Thyroid gland (tissue), 4 donors: ENCODE results near the gene WDR44. TPM values are rescaled to one million over a fixed set of nuclear protein-coding genes. Genes with fewer than 3 reads are reported as not detected.

Source experiments
- DNase-seq, 2 donors: peaks; one replicate each; pipeline ENCODE4 v3.0.0-alpha.2; 2019
- H3K27ac ChIP-seq, 3 donors: fragments of 200-600 bp; sonication (generic); 1 replicate in 2 of 3; 2 replicates in 1 of 3; pipeline ENCODE4 v1.5.1; 2016 to 2019; ENCODE audit warnings: mild to moderate bottlenecking in 1 of 3, moderate library complexity in 1 of 3
- H3K27me3 ChIP-seq: fragments of 200-600 bp; sonication (generic); one replicate; pipeline ENCODE4 v1.5.1; 2019
- H3K36me3 ChIP-seq, 2 donors: fragments of 200-600 bp; sonication (generic); one replicate each; pipeline ENCODE4 v1.5.1; 2016 to 2019
- H3K4me1 ChIP-seq, 2 donors: fragments of 200-600 bp; sonication (generic); one replicate each; pipeline ENCODE4 v1.5.1; 2017 to 2019
- H3K4me3 ChIP-seq, 3 donors: fragments of 200-600 bp; sonication (generic); replicated peaks in 1 of 3; 1 replicate in 2 of 3; 2 replicates in 1 of 3; pipeline ENCODE4 v1.5.1; 2016; ENCODE audit warnings: mild to moderate bottlenecking in 1 of 3
- H3K9me3 ChIP-seq: fragments of 200-600 bp; sonication (generic); one replicate; pipeline ENCODE4 v1.5.1; 2017
- POLR2A ChIP-seq, 2 donors: fragments of 450-650 bp; IDR thresholded peaks; one replicate each; pipeline ENCODE4 v1.6.1; 2017; ENCODE audit warnings: antibody characterized with exemption in 2 of 2, mild to moderate bottlenecking in 2 of 2, moderate library complexity in 1 of 2
- WGBS, 2 donors: methylation state at CpG; one replicate each; pipeline ENCODE4 v1.1.5; 2017; 5-methylcytosine and 5-hydroxymethylcytosine counted together
- intact Hi-C: fragments of 100-400 bp; cut with DNase I; formaldehyde crosslinking; loops from one replicate; pipeline ENCODE4 v1.15.1; 2023
- total RNA-seq, 4 donors: library from RNA; depleted of rRNA; stranded (reverse); fragments of >200 nt; gene quantifications; one replicate each; pipeline ENCODE4 v1.2.3, GENCODE V29; 2016
- TF ChIP-seq, protein P1 (sequence below), 6 experiments: fragments of 200-600 bp in 3 of 6; fragments of 450-650 bp in 3 of 6; sonication (generic) in 3 of 6; IDR thresholded peaks; one replicate each; pipeline ENCODE4 v1.5.1; 2016 to 2019; ENCODE audit warnings: antibody characterized with exemption in 6 of 6, mild to moderate bottlenecking in 2 of 6, inconsistent platforms in 1 of 6, moderate library complexity in 1 of 6

WDR44 gene
- total RNA-seq, 4 donors from 2014 or later, result 18.8 to 24.0 (median 22.5) TPM

DNA sequence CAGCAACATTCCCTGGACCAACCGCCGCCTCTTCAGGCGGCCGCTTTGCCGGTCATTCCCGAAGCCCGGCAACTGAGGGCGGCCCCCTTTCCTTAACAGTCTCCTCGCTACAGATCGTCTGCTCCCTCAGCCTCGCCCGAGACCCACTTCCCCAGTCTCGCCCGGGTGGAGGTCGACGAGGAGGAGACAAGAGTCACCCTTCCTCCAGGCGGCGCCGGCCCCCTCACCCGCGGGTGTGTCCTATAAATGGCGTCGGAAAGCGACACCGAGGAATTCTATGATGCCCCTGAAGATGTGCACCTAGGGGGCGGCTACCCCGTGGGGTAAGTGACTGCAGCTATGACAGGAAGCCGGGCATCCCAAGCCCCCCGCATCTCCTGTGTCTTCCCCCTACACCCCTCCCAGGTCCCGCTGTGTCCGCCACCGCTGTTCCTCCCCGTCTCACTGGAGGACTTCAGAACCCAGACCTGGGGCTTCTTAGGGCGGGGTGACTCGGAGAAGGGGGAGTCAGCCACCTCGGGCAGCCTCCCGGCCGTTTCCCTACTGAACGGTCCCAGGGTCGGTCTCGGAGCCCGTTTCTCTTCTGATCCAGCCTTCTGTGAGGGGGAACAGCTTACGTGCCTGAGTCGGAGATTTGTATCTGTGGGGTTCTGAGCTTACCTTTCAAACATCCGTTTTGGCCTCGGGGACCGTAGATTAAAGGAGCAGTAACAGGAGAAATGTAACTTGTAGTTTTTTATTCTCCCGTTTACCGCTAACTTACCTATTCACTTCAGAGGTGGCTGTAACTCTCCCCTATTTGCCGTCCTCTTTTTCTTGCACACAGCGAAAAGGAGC, 570 bp downstream of the WDR44 start:
- intact Hi-C loops, result no loop called here
- WGBS, 2 donors, result 0 to 4% methylated on average over 6 to 14 of the region's 51 CpGs
- TF ChIP-seq POLR2A (IDR thresholded peaks at IDR 0.05), result no peak
- TF ChIP-seq, protein P1, sequence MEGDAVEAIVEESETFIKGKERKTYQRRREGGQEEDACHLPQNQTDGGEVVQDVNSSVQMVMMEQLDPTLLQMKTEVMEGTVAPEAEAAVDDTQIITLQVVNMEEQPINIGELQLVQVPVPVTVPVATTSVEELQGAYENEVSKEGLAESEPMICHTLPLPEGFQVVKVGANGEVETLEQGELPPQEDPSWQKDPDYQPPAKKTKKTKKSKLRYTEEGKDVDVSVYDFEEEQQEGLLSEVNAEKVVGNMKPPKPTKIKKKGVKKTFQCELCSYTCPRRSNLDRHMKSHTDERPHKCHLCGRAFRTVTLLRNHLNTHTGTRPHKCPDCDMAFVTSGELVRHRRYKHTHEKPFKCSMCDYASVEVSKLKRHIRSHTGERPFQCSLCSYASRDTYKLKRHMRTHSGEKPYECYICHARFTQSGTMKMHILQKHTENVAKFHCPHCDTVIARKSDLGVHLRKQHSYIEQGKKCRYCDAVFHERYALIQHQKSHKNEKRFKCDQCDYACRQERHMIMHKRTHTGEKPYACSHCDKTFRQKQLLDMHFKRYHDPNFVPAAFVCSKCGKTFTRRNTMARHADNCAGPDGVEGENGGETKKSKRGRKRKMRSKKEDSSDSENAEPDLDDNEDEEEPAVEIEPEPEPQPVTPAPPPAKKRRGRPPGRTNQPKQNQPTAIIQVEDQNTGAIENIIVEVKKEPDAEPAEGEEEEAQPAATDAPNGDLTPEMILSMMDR (IDR thresholded peaks at IDR 0.05), result no peak

GRCh38 chrX:118347131-118347530, 1.2 kb downstream of the WDR44 start:
- H3K4me1 ChIP-seq, result peaks cover 0 to 3% of the 10 kb centered on the region in 2 donors
- no peaks in the 10 kb centered on the region for H3K9me3 ChIP-seq
- intact Hi-C loops, result no loop called here
- WGBS, 2 donors, result 4 to 8% methylated on average over 11 of the region's 11 CpGs
- peak overlapping the region in 2 of 3 donors; percentile 75 to 82 for H3K27ac ChIP-seq
- no peak for DNase-seq
- TF ChIP-seq POLR2A (IDR thresholded peaks at IDR 0.05), result no peak
- TF ChIP-seq, protein P1 (IDR thresholded peaks at IDR 0.05), result no peak
- H3K36me3 ChIP-seq, result no peaks in the 10 kb centered on the region
- no peaks in the 10 kb centered on the region for H3K27me3 ChIP-seq
- peak overlapping the region in 2 of 3 donors; percentile 44 to 76 for H3K4me3 ChIP-seq

More for the DNA sequence above, 570 bp downstream of the WDR44 start:
- H3K9me3 ChIP-seq, result no peaks in the 10 kb centered on the region
- no peaks in the 10 kb centered on the region for H3K27me3 ChIP-seq
- peak; percentile 30 to 34 for DNase-seq
- peak overlapping the region; percentile 1 to 76 (median 44) for H3K4me3 ChIP-seq
- H3K27ac ChIP-seq, result peak overlapping the region; percentile 75 to 82 (median 81)
- no peaks in the 10 kb centered on the region for H3K36me3 ChIP-seq
- peaks cover 0 to 3% of the 10 kb centered on the region in 2 donors for H3K4me1 ChIP-seq

- peaks cover 0 to 3% of the 10 kb centered on the region in 2 donors for H3K4me1 ChIP-seq
- no peak for DNase-seq
- H3K9me3 ChIP-seq, result no peaks in the 10 kb centered on the region
- H3K4me3 ChIP-seq, result no peak overlapping the region
- no peaks in the 10 kb centered on the region for H3K27me3 ChIP-seq
- whole genome bisulfite sequencing, 2 donors, result 30 to 58% methylated on average over 3 of the region's 3 CpGs
- TF ChIP-seq, protein P1 (IDR thresholded peaks at IDR 0.05), result no peak
- no peak for TF ChIP-seq POLR2A (IDR thresholded peaks at IDR 0.05)
- H3K36me3 ChIP-seq, result no peaks in the 10 kb centered on the region
- intact Hi-C loops, result no loop called here
- H3K27ac ChIP-seq, result no peak overlapping the region
These were observed 1.8 kb downstream of the WDR44 start for GRCh38 chrX:118347736-118348135.

DNA sequence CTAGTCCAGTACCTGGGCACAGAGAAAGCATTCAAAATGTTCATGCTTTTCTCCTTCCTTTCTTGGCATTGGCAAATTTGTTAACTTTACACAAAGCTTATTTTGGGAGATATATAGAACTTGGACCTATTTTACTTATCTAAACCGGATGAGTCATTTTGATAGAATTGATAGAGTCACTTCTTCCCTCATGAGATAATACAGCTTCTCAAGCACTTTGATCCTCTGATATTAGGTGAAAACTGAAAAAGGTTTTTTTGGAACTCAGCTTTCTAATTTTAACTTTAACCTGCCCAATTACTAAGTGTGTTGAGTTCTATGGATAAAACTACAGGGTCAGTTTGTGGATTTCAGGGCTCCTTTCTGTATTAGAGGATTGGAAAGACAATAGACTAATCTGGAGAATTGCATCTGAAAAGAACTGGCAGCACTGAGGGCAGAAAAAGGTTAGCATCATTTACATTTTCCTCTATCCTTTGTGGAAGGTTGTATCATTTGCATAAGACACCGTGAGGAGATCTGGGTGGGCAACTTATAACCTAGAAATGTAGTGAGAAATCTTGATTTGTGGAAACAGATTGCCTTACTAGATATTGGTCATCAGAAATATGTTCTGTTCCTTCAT, 2.4 kb downstream of the WDR44 start:
- Histone ChIP-seq H3K36me3 (no peaks in the 10 kb centered on the region), H3K4me1 (peaks cover 0 to 3% of the 10 kb centered on the region in 2 donors), H3K9me3 (no peaks in the 10 kb centered on the region), H3K27me3 (no peaks in the 10 kb centered on the region), H3K27ac (no peak overlapping the region), H3K4me3 (no peak overlapping the region)
- DNase-seq, result no peak
- 76 to 82% methylated on average over 2 of the region's 2 CpGs for WGBS, 2 donors
- intact Hi-C loops, result no loop called here
- TF ChIP-seq, protein P1 (IDR thresholded peaks at IDR 0.05), result no peak
- no peak for TF ChIP-seq POLR2A (IDR thresholded peaks at IDR 0.05)

DNA sequence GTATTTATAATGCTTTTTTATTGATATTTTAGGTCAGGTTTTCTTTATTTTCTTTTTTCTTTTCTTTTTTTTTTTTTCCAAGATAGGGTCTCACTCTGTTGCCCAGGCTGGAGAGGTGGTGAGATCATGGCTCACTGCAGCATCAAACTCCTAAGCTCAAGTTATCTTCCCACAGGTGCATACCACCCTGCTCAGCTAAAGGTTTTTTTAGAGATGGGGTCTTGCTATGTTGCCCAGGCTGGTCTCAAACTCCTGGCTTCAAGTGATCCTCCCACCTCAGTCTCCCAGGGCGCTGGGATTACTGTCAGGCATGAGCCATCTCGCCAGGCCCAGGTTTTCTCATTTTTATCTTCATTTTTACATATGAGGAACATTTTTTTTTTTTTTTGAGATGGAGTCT, 3.3 kb downstream of the WDR44 start:
- Histone ChIP-seq H3K27ac (no peak overlapping the region), H3K27me3 (no peaks in the 10 kb centered on the region), H3K4me3 (no peak overlapping the region), H3K4me1 (peaks cover 0 to 3% of the 10 kb centered on the region in 2 donors), H3K9me3 (no peaks in the 10 kb centered on the region), H3K36me3 (no peaks in the 10 kb centered on the region)
- WGBS, 2 donors, result 96 to 100% methylated on average over 2 of the region's 2 CpGs
- intact Hi-C loops, result no loop called here
- no peak for TF ChIP-seq POLR2A (IDR thresholded peaks at IDR 0.05)
- TF ChIP-seq, protein P1 (IDR thresholded peaks at IDR 0.05), result no peak
- DNase-seq, result no peak
